SK-N-MC (cell line): ENCODE results near the gene JKAMP.

ENCODE experiments used
- EZH2 ChIP-seq: fragments of 200-600 bp; sonication (generic); IDR thresholded peaks from one replicate; pipeline ENCODE4 v1.6.1; 2017; ENCODE audit warnings: antibody characterized with exemption
- POLR2AphosphoS5 ChIP-seq: IDR thresholded peaks from 2 replicates; pipeline ENCODE4 v1.6.1; 2012; ENCODE audit warnings: mild to moderate bottlenecking, low read depth, low read length, borderline replicate concordance

DNA sequence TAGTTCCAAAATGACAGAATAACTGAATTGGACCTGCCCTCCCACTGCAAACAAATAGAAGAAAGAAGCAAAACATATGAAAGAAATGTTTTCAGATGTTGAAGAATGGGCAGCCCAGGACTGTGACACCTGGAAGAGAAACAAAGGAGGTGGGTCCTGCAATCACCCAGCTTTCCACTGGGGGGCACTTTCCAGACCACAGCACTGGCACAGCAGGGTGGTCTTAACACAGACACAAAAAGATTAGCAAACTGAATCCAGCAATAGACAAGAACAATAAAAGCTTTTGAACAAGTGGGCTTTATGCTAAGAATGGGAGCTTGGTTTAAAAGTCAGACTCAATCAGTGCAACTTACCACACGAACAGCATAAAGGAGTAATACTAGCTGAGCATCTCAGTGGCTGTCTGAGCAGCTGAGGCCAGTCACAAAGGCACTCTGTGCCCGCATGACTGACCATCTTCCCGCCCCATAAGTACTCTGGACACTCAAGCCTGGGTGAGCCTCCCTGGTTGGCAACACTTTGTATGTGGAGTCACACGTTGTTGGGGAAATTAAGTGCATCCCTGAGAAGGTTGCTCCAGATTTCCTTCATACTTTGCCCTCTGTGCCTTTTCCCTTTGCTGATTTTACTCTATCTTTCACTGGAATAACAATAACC, 27.7 kb downstream of the JKAMP start:
- TF ChIP-seq POLR2AphosphoS5, result no peak
- TF ChIP-seq EZH2, result no peak
